ENCODE results near the gene NFE2L3. TPM values are rescaled to one million over a fixed set of nuclear protein-coding genes. Genes with fewer than 3 reads are reported as not detected.
"Not testable (repeated sequence)": the region's sequence is repeated elsewhere in the genome, so short reads cannot be mapped to it uniquely, and the experiment has no call there.

The NFE2L3 gene
- total RNA-seq, 1 experiment from 2014 or later = 273 TPM

- peak; percentile 56 for DNase-seq (ENCODE audit: low read depth)
Observed at GRCh38 chr7:26147030-26147429, 5.0 kb upstream of the NFE2L3 start.

DNA sequence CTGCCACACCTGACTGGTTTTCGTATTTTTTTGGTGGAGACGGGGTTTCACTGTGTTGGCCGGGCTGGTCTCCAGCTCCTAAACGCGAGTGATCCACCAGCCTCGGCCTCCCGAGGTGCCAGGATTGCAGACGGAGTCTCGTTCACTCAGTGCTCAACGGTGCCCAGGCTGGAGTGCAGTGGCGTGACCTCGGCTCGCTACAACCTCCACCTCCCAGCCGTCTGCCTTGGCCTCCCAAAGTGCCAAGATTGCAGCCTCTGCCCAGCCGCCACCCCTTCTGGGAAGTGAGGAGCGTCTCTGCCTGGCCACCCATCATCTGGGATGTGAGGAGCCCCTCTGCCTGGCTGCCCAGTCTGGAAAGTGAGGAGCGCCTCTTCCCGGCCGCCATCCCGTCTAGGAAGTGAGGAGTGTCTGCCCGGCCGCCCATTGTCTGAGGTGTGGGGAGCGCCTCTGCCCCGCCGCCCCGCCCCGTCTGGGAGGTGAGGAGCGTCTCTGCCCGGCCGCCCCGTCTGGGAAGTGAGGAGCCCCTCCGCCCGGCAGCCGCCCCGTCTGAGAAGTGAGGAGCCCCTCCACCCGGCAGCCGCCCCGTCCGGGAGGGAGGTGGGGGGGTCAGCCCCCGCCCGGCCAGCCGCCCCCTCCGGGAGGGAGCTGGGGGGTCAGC is 4.2 kb upstream of the NFE2L3 start:
- DNase-seq (ENCODE audit: low read depth) = not testable (repeated sequence)

GRCh38 chr7:26148307-26148700 is 3.7 kb upstream of the NFE2L3 start:
- not testable (repeated sequence) for DNase-seq (ENCODE audit: low read depth)

DNA sequence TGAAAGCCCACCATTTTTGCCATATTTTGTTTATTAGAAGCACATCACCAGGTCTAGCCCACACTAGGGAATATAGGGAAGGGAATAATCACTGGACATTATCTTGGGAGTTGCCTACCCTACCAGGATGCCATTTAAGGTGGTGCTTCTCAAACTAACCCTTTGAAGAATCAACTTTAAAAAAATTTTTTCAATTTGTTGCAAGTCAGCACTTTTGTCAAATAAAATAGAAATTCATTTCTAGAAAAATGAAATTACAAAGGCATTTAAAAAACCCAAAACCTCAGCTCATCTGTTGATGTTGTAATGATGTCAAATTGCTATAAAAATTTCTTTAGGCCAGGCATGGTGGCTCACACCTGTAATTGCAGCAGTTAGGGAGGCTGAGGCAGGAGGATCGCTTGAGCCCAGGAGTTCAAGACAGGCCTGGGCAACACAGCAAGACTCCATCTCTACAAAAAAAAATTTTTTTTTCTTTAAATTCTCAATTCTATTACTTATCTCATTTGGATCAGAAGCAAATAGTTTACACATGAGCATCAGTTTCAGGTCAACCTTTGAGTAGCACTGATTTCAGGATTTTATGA is 2.5 kb upstream of the NFE2L3 start:
- no peak for DNase-seq (ENCODE audit: low read depth)

- DNase-seq (ENCODE audit: low read depth) = peak; percentile 80
Observed at GRCh38 chr7:26151096-26151495, 902 bp upstream of the NFE2L3 start.

DNA sequence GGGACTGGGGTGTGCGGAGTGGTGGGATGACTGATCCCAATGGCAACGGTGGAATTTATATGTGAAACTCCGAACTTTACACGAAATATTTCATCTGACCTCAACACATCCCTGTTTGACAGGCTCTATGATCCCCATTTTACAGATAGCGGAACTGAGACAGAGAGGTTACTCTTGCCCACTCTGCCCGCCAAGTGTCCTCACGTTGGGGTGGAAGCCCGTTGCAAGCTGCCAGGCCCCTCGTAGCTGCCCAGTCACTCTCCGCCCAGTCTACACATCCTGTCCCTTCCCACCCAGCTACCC is 397 bp upstream of the NFE2L3 start:
- no peak for DNase-seq (ENCODE audit: low read depth)

DNA sequence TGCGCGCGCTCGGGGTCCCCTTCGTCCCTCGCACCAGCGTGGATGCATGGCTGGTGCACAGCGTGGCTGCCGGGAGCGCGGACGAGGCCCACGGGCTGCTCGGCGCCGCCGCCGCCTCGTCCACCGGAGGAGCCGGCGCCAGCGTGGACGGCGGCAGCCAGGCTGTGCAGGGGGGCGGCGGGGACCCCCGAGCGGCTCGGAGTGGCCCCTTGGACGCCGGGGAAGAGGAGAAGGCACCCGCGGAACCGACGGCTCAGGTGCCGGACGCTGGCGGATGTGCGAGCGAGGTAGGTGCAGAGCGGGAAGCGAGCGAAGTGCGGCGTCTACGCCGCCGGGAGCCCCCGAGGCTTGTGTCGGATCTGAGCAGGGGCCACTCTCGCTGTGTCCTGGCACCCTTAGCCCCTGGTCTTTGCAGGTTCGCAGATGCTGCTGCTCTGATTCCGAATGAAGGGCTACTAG is 813 bp downstream of the NFE2L3 start:
- peak; percentile 55 for DNase-seq (ENCODE audit: low read depth)

DNA sequence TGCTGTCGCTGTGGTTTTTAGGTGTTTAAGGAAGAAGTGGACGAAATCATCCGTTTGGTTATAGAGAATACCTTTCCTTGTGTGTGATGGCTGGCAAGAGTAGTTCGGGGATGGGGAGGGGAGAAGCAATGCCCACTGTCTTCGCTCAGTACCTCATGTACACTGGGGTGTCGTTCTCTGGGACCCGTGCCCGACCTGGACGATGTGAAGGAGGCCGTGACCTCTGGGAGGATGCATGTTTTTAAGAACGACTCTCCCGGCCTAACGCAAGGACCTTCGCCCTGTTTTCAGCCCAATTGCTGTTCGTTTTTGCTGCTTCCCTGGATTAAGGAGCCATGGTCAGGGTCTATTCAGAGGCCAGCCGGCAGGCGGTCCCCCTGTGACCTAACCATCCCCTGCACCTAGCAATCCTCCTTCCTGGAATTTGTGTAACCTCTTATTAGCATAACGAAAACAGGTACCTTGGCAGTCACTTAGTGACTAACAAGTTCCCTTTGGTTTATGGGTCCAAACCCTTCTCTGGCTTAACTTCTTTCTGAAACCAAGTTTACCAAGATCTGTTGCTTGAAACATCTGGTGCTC is 1.3 kb downstream of the NFE2L3 start:
- DNase-seq (ENCODE audit: low read depth) = peak; percentile 61

- DNase-seq (ENCODE audit: low read depth) = peak; percentile 97
Observed at GRCh38 chr7:26153823-26154783, 2.1 kb downstream of the NFE2L3 start.

DNA sequence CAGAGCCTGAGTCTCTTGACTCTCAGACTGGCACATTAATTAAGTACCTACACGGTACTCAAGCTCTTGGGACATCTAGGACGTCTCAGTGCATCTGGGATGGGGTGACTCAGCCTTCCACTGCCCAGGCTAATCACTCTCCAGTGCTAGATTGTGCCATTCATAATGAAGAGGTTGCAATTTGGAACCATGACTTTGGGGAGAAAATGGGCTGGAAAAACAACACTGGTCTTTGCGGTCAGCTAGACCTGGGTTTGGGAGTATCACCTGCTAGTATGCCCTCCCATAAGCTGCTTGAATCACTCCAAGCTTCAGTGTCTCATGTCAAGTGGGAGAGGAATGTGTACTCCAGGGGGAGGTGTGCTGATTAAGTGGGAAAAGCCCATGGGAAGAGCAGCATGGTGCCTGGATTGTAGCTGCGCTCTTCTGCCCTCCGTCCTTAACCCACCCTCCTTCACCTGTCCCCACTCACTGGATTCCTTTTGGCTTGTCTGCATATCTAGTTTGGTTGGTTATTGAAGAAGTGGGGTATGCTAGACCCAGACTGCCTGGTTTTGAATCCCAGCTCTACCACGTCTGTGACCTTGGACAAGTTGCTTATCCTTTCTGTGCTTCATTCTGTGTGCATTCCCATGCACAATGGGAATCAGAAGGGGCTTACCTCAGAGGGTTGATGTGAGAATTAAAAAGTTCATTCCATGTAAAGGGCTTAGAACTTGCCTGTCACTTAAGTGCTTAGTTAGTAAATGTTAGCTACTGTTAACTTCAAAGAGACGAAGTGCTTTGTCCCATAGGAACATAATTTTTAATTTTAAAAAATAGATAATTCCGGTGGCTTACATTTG is 3.8 kb downstream of the NFE2L3 start:
- peak; percentile 98 for DNase-seq (ENCODE audit: low read depth)

GRCh38 chr7:26156451-26157420 is 4.7 kb downstream of the NFE2L3 start:
- peak; percentile 99 for DNase-seq (ENCODE audit: low read depth)

DNA sequence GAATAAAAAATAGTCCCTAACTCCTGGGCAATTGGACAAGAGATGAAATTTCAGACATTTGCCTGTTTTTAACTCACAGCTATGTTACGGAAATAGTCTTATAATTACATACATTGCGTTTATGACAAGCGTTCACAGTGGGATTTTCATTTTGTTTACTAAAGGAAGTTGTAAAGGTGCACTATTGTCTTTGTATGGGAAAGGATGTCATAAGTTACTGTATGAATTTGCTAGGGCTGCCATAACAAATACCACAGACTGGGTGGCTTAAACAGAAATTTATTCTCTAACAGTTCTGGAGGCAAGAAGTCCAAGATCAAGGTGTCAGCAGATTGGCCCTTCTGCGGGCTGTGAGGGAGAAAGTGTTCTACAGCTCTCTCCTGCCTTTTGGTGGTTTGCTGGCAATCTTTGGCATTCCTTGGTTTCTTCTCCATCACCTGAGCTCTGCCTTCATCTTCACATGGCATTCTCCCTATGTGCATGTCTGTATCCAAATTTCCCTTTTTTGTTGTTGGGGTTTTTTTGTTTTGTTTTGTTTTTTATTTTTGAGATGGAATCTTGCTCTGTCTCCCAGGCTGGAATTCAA is 5.6 kb downstream of the NFE2L3 start:
- peak; percentile 42 for DNase-seq (ENCODE audit: low read depth)

GRCh38 chr7:26159243-26159642 is 7.2 kb downstream of the NFE2L3 start:
- DNase-seq (ENCODE audit: low read depth) = peak; percentile 75

GRCh38 chr7:26160896-26161295 is 8.9 kb downstream of the NFE2L3 start:
- no peak for DNase-seq (ENCODE audit: low read depth)

DNA sequence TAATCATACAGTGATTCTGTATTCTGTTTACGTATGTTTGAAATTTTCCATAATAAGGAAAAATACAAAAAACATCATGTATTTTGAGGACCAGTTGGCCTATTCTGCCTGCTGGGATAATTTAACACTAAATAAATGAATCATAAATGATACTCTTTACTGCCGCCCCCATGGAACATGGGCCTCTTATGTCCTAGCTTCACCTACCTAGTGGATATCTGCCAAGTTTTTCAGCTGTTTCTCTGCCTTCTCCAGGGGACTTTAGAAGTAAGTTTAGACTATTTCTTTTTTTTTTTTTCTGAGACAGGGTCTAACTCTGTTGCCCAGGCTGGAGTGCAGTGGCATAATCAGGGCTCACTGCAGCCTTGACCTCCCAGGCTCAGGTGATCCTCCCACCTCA is 10.4 kb downstream of the NFE2L3 start:
- no peak for DNase-seq (ENCODE audit: low read depth)

DNA sequence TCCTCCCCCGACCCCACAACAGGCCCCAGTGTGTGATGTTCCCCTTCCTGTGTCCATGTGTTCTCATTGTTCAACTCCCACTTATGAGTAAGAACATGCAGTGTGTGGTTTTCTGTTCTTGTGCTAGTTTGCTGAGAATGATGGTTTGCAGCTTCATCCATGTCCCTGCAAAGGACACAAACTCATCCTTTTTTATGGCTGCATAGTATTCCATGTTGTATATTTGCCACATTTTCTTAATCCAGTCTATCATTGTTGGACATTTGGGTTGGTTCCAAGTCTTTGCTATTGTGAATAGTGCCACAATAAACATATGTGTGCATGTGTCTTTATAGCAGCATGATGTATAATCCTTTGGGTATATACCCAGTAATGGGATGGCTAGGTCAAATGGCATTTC is 11.8 kb downstream of the NFE2L3 start:
- DNase-seq (ENCODE audit: low read depth) = not testable (repeated sequence)

GRCh38 chr7:26165950-26166683 is 14.1 kb downstream of the NFE2L3 start:
- DNase-seq (ENCODE audit: low read depth) = peak; percentile 16

GRCh38 chr7:26166684-26167266 is 14.8 kb downstream of the NFE2L3 start:
- DNase-seq (ENCODE audit: low read depth) = peak; percentile 48
